T-helper 1 cell (primary cell): ENCODE measurements around the gene PALD1.

Experiments used
- DNase-seq, 5 donors: peaks; one replicate each; pipeline ENCODE4 v3.0.0-alpha.2; 2012 to 2020

PALD1 gene

DNA sequence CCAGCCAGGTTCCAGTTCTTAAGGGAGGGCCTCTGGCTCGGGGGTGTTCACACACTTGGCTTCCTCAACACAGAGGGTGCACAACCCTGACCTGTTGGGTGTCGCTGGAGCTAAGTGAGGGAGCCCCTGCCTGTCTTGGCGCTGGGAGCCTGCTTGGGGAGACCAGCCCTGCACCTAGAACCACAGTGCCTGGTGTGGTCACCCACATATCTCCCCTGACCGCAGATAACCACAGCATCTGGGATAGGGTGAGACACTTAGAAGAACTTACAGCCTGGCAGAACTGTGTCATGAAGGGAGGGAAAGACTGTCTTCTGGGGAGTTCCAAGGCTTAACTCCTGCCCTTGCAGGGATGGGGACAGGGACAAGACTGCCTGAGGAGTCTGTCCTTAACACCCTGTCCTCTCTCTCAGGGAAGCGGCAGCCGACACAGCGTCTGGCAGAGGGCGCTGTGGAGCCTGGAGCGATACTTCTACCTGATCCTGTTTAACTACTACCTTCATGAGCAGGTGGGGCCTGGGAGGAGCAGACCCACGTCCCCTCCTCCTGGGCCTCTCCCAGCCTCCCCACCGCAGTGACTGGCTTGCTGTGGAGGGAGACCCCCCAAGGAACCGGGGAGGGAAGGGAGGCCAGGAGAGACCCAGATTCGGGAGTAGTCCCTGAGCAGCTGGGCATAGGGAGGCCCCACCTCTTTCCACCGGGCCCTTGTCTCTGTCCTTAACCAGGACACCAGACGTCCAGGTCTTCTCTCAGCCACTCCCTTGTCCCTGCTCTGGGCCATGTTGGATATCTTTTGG is 59.0 kb downstream of the PALD1 start:
- no peak for DNase-seq

DNA sequence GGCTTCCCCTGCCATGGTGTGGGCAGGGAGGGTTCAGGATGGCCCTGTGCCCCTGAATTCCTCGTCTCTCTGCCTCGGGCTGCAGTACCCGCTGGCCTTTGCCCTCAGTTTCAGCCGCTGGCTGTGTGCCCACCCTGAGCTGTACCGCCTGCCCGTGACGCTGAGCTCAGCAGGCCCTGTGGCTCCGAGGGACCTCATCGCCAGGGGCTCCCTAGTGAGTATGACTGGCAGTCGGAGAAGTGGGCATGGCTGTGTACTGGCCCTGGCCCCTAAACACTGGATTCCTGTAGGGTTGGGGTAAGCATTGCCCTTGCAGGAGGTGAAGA is 59.6 kb downstream of the PALD1 start:
- no peak for DNase-seq

DNA sequence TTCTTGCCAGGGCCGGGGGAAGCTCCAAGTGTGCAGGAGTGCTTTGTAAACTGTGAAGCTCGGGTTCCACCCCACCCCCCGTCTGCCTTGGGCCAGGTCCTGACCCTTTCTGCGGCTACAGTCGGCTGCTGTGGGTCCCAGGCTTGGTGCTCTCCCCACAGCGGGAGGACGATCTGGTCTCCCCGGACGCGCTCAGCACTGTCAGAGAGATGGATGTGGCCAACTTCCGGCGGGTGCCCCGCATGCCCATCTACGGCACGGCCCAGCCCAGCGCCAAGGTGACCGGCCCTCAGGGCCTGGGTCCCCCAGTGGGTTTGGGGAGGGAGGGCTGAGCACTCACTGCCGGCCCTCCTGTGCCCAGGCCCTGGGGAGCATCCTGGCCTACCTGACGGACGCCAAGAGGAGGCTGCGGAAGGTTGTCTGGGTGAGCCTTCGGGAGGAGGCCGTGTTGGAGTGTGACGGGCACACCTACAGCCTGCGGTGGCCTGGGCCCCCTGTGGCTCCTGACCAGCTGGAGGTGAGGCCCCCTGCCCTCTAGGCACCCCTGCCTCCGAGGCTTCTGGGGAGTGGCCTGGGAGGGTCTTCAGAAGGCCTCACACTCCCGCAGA is 60.3 kb downstream of the PALD1 start:
- DNase-seq: no peak

DNA sequence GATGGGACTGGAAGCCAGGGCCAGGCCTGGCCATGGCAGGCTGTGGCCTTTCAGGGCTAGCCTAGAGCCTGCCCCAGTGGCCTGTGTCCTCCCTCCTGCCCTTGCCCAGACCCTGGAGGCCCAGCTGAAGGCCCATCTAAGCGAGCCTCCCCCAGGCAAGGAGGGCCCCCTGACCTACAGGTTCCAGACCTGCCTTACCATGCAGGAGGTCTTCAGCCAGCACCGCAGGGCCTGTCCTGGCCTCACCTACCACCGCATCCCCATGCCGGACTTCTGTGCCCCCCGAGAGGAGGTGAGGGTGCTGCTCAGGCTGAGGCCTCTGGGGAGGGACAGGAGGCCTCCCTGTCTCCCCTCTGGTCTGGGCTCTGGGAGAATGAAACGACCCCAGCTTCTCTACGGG is 60.9 kb downstream of the PALD1 start:
- DNase-seq: no peak

DNA sequence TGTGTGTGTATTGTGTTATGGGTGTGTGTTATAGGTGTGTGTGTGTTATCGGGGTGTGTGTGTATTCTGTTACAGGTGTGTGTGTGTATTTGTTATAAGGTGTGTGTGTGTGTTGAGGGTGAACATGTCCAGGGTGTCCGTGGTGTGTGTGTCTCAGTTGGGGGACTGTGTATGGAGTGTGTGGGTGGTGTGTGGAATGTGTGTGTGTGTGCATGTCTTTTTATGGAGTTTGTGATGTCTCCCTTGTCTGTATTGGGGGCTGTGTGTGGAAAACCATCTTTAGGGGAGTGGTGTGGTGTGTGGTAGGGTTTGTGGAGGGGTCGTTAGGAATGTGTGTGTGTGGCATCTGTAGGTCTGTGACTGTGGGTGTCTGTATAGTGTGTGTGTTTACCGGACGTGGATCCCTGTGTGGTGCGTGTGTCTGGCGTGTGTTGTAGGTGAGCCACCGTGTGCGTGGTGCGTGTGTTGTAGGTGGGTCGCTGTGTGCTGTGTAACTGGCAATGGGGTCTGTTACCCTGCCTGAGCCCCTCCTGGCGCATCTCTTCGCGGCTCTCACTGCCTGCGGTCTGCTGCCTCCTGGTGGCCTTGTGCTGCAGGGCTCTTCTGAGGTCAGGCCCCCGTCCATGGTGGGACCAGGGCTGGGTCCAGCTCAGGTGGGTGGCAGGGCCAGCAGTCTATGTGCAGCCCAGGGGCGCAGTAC is 61.7 kb downstream of the PALD1 start:
- no peak for DNase-seq

DNA sequence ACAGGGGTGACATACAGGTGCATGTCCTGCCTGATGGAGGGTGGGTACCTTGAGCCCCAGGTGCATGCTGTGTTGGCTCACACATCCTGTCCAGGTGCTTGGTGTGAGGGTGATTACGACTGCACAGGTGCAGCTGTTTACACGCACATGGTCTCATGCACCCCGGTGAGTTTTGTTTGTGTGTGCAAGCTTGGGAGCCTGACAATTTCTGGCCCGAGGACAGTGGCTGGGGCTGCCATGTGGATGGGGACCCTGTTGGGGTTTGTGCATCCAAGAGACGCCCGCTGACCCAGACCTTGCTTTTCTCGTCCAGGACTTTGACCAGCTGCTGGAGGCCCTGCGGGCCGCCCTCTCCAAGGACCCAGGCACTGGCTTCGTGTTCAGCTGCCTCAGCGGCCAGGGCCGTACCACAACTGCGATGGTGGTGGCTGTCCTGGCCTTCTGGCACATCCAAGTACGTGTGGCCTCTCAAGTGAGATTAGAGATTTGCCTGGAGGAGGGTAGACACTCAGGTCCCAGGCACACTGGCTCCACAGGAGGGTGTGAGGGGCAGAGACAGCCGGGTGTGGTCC is 62.3 kb downstream of the PALD1 start:
- DNase-seq: no peak

DNA sequence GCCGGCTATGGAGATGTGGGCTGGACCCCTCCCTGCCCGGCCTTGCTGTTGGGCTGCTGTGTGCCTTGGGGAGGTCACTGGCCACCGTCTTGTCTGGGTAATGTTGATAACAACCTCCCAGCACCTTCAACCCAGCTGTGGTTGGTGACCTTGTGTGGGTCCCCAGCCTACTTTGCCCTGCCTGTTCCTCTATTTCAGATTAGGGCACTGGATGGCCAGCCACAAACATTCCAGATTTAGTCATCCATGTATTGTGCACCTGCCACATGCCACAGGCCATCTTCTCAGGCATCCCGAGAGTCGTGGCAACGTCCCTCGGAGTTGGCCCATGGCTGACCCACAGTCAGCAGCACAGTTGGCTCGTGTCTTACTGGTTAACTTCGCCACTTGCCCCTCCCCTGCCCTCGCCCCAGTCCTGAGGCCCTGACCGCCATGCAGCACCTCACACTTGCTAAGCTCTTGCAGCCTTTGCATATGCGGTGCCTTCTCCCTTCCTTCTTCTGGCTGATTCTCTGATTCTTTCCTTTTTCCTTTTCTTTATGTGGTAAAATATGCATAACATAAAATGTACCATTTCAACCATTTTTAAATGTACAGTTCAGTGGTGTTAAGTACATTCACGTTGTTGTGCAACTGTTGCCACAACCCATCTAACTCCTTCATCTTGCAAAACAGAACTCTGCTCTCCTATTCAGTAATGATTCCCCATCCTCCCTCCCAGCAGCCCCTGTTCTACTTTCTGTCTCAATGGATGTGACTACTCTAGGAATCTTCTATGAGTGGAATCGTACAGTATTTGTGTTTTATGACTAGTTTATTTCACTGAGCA is 63.4 kb downstream of the PALD1 start:
- DNase-seq: no peak

DNA sequence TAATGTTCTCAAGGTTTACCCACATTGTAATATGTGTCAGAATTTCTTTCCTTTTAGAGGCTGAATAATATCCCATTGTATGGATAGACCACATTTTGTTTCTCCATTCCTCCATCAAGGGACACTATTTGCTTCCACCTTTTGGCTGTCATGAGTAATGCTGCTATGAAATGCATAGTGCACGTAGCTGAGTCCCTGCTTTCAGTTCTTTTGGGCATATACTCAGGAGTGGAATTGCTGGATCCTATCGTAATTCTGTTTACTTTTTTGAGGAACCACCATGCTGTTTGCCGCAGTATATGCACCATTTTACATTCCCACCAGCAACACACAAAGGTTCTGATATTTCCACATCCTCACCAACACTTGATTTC is 64.0 kb downstream of the PALD1 start:
- DNase-seq: no peak

DNA sequence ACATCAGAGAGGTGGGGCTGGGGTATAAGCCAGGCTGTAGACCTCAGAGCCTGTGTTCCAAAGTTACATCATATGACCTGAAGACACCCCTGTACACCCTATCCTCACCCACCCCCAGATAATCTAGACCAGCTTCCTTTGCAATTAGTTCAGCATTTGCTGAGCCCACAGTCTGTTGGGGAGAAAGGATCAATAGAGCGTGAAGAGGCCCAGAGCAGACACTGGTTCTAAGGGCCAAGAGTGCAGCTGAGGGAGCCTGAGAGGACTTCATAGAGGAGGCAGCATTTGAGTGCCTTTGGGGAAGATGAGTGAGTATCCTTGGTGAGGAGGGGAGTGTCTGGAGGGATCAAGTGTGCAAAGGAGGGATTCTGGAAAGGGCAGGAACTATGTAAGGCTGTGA is 65.3 kb downstream of the PALD1 start:
- no peak for DNase-seq

DNA sequence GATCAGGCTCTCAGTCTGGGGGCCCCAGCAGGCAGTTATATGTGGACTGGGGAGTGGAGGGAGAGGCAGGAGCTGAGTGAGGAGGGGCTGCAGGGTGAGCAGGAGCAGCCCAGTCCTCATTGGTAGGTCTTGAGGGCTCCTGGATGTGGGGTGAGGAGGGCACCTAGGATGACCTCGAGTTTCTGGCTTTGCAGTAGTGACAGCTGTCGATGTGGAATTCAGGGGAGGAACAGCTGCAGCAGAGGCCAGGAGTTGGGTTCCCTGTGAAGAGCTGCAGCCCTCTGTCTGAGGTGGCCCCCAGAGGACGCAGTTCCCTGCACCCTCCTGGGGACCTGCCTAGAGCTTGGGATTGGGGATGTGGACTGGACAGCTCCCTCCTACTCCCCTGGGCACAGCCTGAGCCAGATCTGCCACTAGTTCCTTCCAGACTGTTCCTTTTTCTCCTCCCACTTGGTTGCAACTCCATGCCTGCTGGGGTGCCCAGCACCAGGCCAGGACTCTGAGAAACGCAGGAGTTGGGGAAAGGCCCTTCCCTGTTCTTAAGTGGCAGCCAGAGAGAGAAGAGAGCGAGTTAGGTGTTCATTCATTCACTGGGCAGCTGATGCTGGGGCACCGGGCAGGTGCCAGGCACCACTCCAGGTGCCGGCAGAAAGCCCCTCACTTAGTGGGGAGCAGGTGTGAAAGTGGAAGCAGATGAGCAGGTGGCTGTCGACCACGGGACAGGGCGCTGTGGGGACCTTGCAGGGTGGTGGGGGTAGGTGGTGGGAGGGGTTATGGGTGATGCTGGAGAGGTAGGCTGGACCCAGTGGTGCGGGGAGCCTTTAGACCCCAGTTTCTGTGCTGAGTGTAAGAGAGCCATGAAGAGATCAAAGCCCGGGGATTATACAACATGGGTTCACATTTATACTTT is 66.1 kb downstream of the PALD1 start:
- no peak for DNase-seq

DNA sequence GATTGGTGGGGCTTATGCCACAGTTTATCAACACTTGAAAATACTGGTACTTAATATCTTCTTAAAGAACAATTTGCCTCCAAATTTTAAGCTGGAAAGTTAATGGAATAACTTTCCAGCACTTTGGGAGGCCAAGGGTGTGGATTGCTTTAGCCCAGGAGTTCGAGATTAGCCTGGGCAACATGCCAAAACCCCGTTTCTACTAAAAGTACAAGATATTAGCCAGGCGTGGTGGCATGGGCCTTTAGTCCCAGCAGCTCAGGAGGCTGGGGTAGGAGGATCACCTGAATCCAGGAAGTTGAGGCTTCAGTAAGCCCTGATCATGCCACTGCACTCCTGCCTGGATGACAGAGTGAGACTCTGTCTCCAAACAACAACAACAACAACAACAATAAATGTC is 68.0 kb downstream of the PALD1 start:
- DNase-seq: no peak

DNA sequence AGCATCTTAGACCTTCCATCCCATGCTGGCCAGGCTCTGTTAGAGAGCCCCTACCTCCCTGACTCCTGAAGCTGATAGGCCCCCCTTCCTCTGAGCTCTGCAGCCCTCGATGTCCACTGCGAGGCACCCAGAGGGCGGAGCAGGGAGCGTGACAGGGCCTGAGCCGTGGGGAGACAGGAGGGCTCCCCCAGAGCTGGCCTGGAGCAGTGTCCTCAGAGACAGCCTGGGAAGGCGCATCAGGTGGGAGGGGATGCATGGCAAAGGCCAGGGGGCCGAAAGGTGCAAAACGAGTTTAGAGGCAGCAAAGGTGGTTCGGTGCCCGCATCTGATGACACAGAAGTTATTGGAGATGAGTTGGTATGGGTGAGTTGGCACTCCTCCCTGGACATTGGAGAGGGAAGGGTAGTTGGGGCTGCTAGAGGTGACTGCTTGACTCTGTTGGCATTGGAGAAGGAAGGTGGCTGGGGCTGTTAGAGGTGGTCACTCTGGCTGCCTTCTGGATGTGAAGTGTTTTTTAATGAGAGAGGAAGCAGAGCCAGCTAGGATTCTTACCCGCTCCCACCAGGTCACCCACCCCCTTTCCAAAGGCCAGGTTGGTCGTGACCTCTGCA is 70.9 kb downstream of the PALD1 start:
- no peak for DNase-seq

DNA sequence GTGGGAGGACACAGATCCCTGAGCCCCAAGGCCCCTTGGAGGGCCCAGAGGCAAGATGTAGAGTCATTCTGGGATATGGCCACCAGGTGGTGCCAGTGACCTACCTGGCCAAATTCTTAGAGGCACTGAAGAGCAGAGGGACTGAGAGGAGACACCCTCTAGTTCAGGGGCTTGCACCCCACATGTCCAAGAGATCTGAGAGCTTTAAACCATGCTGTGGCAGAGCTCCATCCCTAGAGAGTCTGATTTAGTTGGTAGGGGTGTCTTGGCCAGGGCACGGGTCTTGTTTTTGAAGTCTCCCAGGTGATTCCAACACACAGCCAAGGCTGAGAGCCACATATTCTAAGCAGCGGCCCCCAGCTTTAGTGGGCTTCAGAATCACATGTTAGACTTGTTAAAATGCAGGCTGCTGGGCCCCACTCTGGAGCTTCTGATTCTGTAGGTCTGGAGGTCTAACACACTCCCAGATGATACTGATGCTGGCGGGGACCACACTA is 71.4 kb downstream of the PALD1 start:
- DNase-seq: peak; percentile 35 to 64 (median 56)

DNA sequence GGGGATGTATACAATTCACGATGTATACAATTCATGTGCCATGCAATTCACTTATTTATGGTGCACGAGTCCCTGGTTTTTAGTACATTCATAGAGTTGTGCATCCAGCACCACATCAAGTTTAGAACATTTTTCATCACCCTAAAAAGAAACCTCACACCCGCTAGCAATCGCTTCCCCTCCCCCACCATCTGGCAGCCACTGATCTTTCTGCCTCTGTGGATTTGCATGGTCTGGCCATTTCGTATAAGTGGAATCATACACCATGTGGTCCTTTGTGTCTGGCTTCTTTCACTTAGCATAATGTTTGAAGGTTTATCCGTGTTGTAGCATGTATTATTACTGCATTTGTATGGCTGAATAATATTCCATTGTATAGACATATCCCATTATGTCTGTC is 71.9 kb downstream of the PALD1 start:
- DNase-seq: no peak

DNA sequence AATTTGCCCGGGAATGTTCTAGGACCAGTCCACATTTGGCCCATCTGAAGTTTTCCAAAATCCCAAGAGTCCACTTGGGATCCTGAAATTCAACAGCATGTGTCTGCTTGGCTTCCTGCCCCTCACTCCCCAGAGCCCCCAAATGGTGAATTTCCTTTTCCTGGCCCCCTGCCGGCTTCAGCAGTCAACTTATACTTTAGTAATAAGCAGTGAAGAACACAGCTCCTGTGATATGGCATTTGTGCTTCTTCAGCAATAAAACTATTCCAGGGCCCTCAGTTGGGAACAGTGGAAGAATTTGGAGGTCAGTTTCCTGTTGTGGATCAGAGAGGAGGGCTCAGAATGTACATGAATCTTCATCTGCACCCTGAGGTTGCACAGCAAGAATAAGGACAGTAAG is 72.9 kb downstream of the PALD1 start:
- no peak for DNase-seq

DNA sequence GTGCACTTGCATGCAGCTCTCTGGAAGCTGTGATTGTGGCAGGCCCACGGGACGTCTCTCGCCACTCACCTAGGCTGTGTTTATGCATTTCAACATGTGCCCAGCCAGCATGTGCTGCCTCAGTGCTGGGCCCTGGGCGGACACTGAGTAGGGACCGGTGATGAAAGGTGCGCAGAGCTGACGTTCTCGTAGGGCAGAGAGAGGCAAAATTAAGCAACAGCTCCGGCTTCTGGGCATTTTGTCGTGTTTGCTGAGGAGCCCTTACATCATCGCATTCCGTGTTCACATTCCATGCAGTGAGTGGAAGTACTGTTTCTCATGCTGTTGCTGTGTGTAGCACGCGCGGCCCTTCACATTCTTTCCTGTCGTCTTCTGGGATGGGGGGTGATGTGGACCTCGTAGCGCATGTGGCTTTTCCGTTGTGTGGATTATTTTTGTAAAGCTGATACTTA is 73.4 kb downstream of the PALD1 start:
- DNase-seq: no peak

DNA sequence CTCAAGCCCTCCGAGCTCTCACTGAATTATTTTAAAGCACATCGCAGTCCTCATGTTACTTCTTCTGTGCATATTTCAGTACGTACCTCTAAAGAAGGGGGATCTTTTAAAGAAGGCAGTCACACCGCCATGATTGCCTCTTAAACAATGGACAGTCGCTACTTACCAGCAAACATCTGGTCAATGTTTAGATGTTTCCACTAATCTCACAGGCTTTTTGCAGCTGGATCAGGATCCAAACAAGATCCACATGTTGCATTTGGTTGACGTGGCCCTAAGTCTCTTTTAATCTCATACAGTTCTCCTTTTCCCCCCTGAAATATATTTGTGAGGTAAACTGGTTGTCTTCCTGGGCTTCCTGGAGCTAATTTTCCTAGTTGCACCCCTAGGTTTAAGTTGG is 74.0 kb downstream of the PALD1 start:
- DNase-seq: no peak

DNA sequence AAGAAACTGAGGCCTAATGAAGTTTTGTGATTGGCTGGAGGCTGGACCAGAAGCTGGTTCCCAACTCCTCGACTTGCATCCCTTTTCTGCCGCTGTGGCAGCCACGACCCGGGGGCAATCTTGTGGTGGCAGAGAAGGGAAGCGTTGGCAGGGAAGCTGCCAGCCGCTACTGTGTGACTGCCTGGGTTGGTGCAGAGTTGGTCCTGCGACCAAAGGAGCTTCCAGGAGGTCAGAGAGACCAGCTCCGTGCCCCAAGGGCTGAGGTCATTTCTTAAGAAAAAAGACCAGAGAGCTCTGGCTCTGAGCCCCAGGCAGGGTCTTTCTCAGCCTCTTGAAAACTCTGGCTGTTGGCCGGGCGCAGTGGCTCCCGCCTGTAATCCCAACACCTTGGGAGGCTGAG is 76.8 kb downstream of the PALD1 start:
- no peak for DNase-seq

DNA sequence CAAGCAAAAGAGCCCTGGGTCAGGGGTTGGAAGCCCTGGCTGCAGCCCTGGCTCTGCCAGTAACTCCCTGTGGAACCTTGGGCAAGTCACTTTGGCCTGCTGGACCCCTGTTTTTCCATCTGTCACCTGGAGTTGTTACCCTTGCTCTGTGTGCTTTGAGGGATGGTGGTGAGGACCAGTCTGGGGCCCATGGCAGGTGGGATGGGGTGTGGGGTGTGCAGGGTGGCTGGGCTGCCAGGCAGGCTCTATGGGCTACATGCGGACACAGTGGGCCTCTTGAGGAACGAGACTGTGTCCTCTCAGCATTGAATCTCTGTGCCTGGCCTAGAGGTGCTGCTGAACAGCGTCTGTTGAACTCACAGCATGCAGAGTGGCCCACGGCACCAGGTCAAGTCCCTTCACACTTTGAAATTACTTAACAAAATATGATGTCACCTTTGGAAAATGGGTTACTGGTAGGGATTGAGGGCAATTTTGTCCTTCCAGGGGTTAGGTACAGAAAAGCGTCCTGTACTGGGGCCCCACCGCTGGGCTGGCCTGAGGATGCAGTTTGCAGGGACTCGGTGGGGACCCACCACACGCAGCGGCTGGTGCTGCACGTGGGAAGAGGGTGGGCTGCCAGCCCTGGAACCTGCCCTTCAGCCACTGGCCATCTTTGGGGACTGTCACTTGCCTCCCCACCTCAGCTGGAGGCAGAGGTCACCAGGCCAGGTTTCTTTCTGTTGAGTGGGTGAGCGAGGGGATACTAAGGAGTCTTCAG is 78.7 kb downstream of the PALD1 start:
- DNase-seq: no peak

DNA sequence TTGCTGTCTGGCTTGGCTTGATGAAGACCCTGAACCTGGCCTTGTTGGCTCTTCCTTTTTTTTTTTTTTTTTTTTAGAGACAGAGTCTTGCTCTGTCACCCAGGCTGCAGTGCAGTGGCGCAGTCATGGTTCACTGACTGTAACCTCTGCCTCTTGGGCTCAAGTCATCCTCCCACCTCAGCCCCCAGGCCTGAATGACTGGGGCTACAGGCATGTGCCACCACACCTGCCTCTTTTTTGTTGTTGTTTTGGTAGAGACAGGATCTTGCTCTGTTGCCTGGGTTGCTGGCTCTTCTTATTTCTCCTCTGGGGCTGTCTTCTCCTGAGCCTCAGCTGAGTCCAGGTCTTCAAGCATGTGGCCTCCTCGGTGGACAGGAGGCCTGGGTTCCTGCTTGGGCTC is 79.3 kb downstream of the PALD1 start:
- DNase-seq: no peak
